GM12878 (cell line): ENCODE measurements around the gene ASB4. TPM values are rescaled to one million over a fixed set of nuclear protein-coding genes. Genes with fewer than 3 reads are reported as not detected.

ENCODE experiments used
- ATAC-seq: fragments of 200-7000 bp; cut with Tn5 transposase; 3 replicates; pipeline ENCODE4 v1.9.1; 2020; ENCODE audit warnings: mild to moderate bottlenecking, moderate library complexity
- BruUV-seq: library from RNA; stranded (reverse); fragments of 400-500 nt; replicated peaks from 2 replicates; lab custom pipeline; 2021; lab: Mats Ljungman, UMichigan
- CTCF ChIA-PET: fragments of 300-600 bp; sonication (Branson Sonifier 250); formaldehyde crosslinking; extraction: SDS; loops from one replicate; lab custom pipeline; 2021; ENCODE audit warnings: inconsistent platforms; lab: Yijun Ruan, JAX
- POLR2A ChIA-PET: fragments of 350-600 bp; formaldehyde crosslinking; extraction: SDS; loops from one replicate; lab custom pipeline; 2021; ENCODE audit warnings: inconsistent platforms; lab: Charles Lee
- RAD21 ChIA-PET: fragments of 300-600 bp; sonication (Branson Sonifier 250); formaldehyde crosslinking; loops from one replicate; lab custom pipeline; 2023; ENCODE audit warnings: antibody characterized with exemption; ENCODE audit not compliant: unreplicated experiment; lab: Charles Lee
- SMC1A ChIA-PET: fragments of 300-600 bp; sonication (Branson Sonifier 250); formaldehyde crosslinking; loops from one replicate; lab custom pipeline; 2023; ENCODE audit not compliant: unreplicated experiment, uncharacterized antibody; lab: Charles Lee
- DNase-seq: peaks from one replicate; pipeline ENCODE4 v3.0.0-alpha.2; 2011; ENCODE audit warnings: low read depth, low spot score
- FAIRE-seq: peaks from 3 replicates; lab custom pipeline; 2011; peaks lifted over from hg19 to GRCh38; lab: Jason Lieb, UNC
- H2AFZ ChIP-seq: 2 replicates; pipeline ENCODE4 v1.6.0; 2011; ENCODE audit warnings: low read depth, low read length, control low read depth; ENCODE audit not compliant: control insufficient read depth
- H3K27ac ChIP-seq: 2 replicates; pipeline ENCODE4 v1.5.1; 2011; ENCODE audit warnings: control low read depth; ENCODE audit not compliant: control insufficient read depth, insufficient read depth
- H3K27me3 ChIP-seq, 2 experiments: replicated peaks in 1 of 2; 2 replicates each; pipeline versions ENCODE4 v1.6.0 to v1.6.1; 2011; ENCODE audit warnings: low read length in 1 of 2; ENCODE audit not compliant: control insufficient read depth in 2 of 2, insufficient read depth in 2 of 2
- H3K36me3 ChIP-seq, 2 experiments: 2 replicates each; pipeline ENCODE4 v1.5.1; 2011; ENCODE audit warnings: low read length in 1 of 2; ENCODE audit not compliant: control insufficient read depth in 2 of 2, insufficient read depth in 2 of 2
- H3K4me1 ChIP-seq: 2 replicates; pipeline ENCODE4 v1.6.1; 2011; ENCODE audit warnings: mild to moderate bottlenecking, low read length, moderate library complexity, mixed read lengths; ENCODE audit not compliant: control insufficient read depth, insufficient read depth
- H3K4me2 ChIP-seq: 2 replicates; pipeline ENCODE4 v1.6.0; 2011; ENCODE audit warnings: control low read depth; ENCODE audit not compliant: control insufficient read depth, insufficient read depth
- H3K4me3 ChIP-seq: fragments of 200-600 bp; sonication (generic); 2 replicates; pipeline ENCODE4 v1.5.1; 2016
- H3K79me2 ChIP-seq: 2 replicates; pipeline ENCODE4 v1.6.0; 2011; ENCODE audit warnings: low read length; ENCODE audit not compliant: control insufficient read depth, insufficient read depth
- H3K9ac ChIP-seq: 2 replicates; pipeline ENCODE4 v1.8.0; 2011; ENCODE audit warnings: low read length, control low read depth, mixed read lengths; ENCODE audit not compliant: control insufficient read depth, insufficient read depth
- H3K9me3 ChIP-seq: replicated peaks from 3 replicates; pipeline ENCODE4 v1.5.1; 2011; ENCODE audit warnings: mild to moderate bottlenecking, low read length; ENCODE audit not compliant: control insufficient read depth, insufficient read depth
- H4K20me1 ChIP-seq: 2 replicates; pipeline ENCODE4 v1.6.0; 2011; ENCODE audit not compliant: control insufficient read depth, insufficient read depth
- CEBPB ChIP-seq, 2 experiments: fragments of 150-350 bp in 1 of 2; IDR thresholded peaks; 2 replicates each; pipeline ENCODE4 v1.6.1; 2012 to 2014; ENCODE audit warnings: low read depth in 2 of 2, low read length in 2 of 2, borderline replicate concordance in 1 of 2, inconsistent platforms in 1 of 2
- KLF5 ChIP-seq: fragments of 450-650 bp; IDR thresholded peaks from 2 replicates; pipeline ENCODE4 v1.6.1; 2014; ENCODE audit warnings: mild to moderate bottlenecking; ENCODE audit not compliant: partially characterized antibody
- NBN ChIP-seq: fragments of 450-650 bp; IDR thresholded peaks from 2 replicates; pipeline ENCODE4 v1.6.1; 2016
- NFYB ChIP-seq: IDR thresholded peaks from 2 replicates; pipeline ENCODE4 v1.6.1; 2011; ENCODE audit warnings: low read depth, mild to moderate bottlenecking, low read length, improper control_type of control experiment, moderate library complexity; ENCODE audit not compliant: insufficient read depth
- POLR2AphosphoS5 ChIP-seq: IDR thresholded peaks from 2 replicates; pipeline ENCODE4 v1.6.1; 2011; ENCODE audit warnings: mild to moderate bottlenecking, low read length, inconsistent platforms
- SMAD5 ChIP-seq: IDR thresholded peaks from 2 replicates; pipeline ENCODE4 v1.6.1; 2016; ENCODE audit warnings: antibody characterized with exemption, low read depth
- WRNIP1 ChIP-seq: IDR thresholded peaks from 2 replicates; pipeline ENCODE4 v1.6.1; 2011; ENCODE audit warnings: low read depth, low read length, improper control_type of control experiment, borderline replicate concordance
- WGBS: methylation state at CpG from one replicate; pipeline ENCODE4 v1.1.6; 2016; ENCODE audit warnings: low lambda C conversion rate; ENCODE audit not compliant: insufficient replicate concordance, insufficient coverage; ENCODE audit errors: missing lambda C conversion rate; 5-methylcytosine and 5-hydroxymethylcytosine counted together
- in situ Hi-C: fragments of 300-500 bp; cut with MboI; formaldehyde crosslinking; loops from 9 replicates; pipeline ENCODE4 v1.14.3; 2018; ENCODE audit warnings: mixed read lengths
- intact Hi-C: fragments of 100-400 bp; cut with micrococcal nuclease; formaldehyde crosslinking; loops from one replicate; pipeline ENCODE4 v1.14.2; 2022; ENCODE audit not compliant: unreplicated experiment
- polyA plus RNA-seq, 11 experiments: library from polyadenylated mRNA; depleted of rRNA in 4 of 11; unstranded in 6 of 11; stranded (reverse) in 5 of 11; fragments of >200 nt; fragmentation: Nextera tagmentation in 4 of 11; fragmentation: Illumina TruSeq in 1 of 11; extraction: Ambion mirVana in 4 of 11; extraction: Trizol in 1 of 11; gene quantifications; 1 replicate in 1 of 11; 2 replicates in 10 of 11; pipeline versions ENCODE4 v1.2.1 to v1.2.3, GENCODE V29; 2011 to 2016; ENCODE audit warnings: inconsistent platforms in 2 of 11, missing spikeins in 2 of 11, low read depth in 1 of 11
- total RNA-seq, 4 experiments: library from RNA; depleted of rRNA in 3 of 4; stranded (reverse); fragments of >200 nt in 3 of 4; fragmentation: Illumina TruSeq in 1 of 4; extraction: Trizol in 1 of 4; gene quantifications; 2 replicates each; pipeline versions ENCODE4 v1.2.1 to v1.2.3, GENCODE V29; 2013 to 2021
- TF ChIP-seq, protein P1 (sequence below): IDR thresholded peaks from 2 replicates; pipeline ENCODE4 v1.6.1; 2011; ENCODE audit warnings: borderline replicate concordance, low read depth, mild to moderate bottlenecking, moderate library complexity, low read length; ENCODE audit not compliant: insufficient read depth, poor library complexity, severe bottlenecking
- TF ChIP-seq, protein P2 (sequence below): IDR thresholded peaks from 2 replicates; pipeline ENCODE4 v1.6.1; 2012; ENCODE audit warnings: improper control_type of control experiment, low read depth, low read length; ENCODE audit not compliant: insufficient replicate concordance

Gene ASB4
- total and polyA plus RNA-seq, 10 of the 15 experiments (the other 5 are each of a cell fraction or from before 2014, with no cell fraction given): 0.12 to 1.1 TPM; not detected in 8

DNA sequence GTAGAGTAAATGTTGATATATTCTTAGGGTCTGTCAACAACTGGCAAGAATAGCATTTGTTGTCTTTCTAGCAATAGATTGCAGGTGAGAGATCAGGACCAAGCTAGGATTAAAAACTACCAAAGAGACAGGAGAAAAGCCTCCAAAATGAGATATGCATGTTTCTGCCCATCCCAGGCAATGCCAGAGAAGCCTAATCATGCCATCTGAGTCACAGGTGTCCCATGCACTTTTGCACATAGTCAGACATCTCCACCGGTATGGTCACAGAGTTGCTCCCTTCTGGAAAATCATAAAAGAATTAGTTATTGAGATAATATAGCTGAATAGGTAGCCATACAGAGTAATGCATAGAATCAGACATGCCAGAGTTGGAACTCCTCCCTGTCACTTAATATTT lies 59.9 kb downstream of the ASB4 start (continued):
- TF ChIP-seq, protein P1, sequence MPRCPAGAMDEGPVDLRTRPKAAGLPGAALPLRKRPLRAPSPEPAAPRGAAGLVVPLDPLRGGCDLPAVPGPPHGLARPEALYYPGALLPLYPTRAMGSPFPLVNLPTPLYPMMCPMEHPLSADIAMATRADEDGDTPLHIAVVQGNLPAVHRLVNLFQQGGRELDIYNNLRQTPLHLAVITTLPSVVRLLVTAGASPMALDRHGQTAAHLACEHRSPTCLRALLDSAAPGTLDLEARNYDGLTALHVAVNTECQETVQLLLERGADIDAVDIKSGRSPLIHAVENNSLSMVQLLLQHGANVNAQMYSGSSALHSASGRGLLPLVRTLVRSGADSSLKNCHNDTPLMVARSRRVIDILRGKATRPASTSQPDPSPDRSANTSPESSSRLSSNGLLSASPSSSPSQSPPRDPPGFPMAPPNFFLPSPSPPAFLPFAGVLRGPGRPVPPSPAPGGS: no peak
- TF ChIP-seq NBN (no peak), POLR2AphosphoS5 (no peak), WRNIP1 (no peak), SMAD5 (no peak)
- TF ChIP-seq, all 136 proteins: peak for 0

DNA sequence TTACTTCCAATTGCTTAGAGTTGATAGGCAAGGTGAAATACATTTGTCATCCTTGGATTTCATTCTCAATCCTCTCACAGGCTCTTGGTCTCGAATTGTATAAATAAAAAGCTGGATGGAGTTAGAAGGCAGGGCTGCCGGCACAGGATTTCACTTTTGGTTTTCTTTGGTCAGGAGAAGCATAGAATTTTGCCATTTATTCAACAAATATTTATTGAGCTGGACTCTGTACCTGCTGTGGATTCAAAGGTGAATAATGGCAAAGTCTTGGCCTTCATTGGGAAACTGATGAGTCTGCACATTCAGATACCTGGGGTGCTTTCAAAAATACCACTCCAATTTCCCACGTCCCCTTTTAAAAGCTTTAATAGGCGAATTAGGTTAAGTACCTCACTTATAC lies 60.9 kb downstream of the ASB4 start:
- 14% methylated on average over 4 of the region's 4 CpGs for WGBS
- no peak overlapping the region for H3K9ac ChIP-seq
- TF ChIP-seq, protein P2, sequence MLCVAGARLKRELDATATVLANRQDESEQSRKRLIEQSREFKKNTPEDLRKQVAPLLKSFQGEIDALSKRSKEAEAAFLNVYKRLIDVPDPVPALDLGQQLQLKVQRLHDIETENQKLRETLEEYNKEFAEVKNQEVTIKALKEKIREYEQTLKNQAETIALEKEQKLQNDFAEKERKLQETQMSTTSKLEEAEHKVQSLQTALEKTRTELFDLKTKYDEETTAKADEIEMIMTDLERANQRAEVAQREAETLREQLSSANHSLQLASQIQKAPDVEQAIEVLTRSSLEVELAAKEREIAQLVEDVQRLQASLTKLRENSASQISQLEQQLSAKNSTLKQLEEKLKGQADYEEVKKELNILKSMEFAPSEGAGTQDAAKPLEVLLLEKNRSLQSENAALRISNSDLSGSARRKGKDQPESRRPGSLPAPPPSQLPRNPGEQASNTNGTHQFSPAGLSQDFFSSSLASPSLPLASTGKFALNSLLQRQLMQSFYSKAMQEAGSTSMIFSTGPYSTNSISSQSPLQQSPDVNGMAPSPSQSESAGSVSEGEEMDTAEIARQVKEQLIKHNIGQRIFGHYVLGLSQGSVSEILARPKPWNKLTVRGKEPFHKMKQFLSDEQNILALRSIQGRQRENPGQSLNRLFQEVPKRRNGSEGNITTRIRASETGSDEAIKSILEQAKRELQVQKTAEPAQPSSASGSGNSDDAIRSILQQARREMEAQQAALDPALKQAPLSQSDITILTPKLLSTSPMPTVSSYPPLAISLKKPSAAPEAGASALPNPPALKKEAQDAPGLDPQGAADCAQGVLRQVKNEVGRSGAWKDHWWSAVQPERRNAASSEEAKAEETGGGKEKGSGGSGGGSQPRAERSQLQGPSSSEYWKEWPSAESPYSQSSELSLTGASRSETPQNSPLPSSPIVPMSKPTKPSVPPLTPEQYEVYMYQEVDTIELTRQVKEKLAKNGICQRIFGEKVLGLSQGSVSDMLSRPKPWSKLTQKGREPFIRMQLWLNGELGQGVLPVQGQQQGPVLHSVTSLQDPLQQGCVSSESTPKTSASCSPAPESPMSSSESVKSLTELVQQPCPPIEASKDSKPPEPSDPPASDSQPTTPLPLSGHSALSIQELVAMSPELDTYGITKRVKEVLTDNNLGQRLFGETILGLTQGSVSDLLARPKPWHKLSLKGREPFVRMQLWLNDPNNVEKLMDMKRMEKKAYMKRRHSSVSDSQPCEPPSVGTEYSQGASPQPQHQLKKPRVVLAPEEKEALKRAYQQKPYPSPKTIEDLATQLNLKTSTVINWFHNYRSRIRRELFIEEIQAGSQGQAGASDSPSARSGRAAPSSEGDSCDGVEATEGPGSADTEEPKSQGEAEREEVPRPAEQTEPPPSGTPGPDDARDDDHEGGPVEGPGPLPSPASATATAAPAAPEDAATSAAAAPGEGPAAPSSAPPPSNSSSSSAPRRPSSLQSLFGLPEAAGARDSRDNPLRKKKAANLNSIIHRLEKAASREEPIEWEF: no peak
- TF ChIP-seq KLF5 (no peak), CEBPB (IDR thresholded peaks at IDR 0.05; ENCODE audit: borderline replicate concordance in 1 of 2, low read depth in 2 of 2, low read length in 2 of 2) (no peak), NFYB (no peak)
- POLR2A ChIA-PET: no interaction called here
- H3K27me3 ChIP-seq: no peaks in the 10 kb centered on the region; a peak in 1 of 4 replicates
- ATAC-seq (no peak), FAIRE-seq (no peak), DNase-seq (no peak)
- H3K4me1 ChIP-seq: no peaks in the 10 kb centered on the region
- no peak overlapping the region for H2AFZ ChIP-seq
- no TSS peak for BruUV-seq
- SMC1A ChIA-PET: interaction anchor here (1.4 to 23.7 kb wide), 3 partner anchors 11 to 143 kb away, joined by 4 to 448 read pairs (median 5); no protein-coding TSS in a partner anchor
- H3K4me2 ChIP-seq: no peak overlapping the region
- CTCF ChIA-PET: interaction anchor here (0.5 to 11.4 kb wide), 7 partner anchors 19 to 459 kb away, joined by 3 to 146 read pairs (median 4); no protein-coding TSS in a partner anchor
- H3K79me2 ChIP-seq: no peaks in the 10 kb centered on the region
- no peaks in the 10 kb centered on the region for H3K9me3 ChIP-seq
- RAD21 ChIA-PET: interaction anchor here (0.8 kb wide), 1 partner anchor 141 kb away, joined by 4 read pairs; no protein-coding TSS in a partner anchor
- H3K27ac ChIP-seq: no peak overlapping the region
- intact Hi-C loops (no loop called here), in situ Hi-C loops (no loop called here)
- no peaks in the 10 kb centered on the region for H4K20me1 ChIP-seq
- no peak overlapping the region for H3K4me3 ChIP-seq
- H3K36me3 ChIP-seq: no peaks in the 10 kb centered on the region
